Measurements from ENCODE around the gene IQGAP3. TPM values are rescaled to one million over a fixed set of nuclear protein-coding genes. Genes with fewer than 3 reads are reported as not detected.
"Not testable (repeated sequence)": the region's sequence is repeated elsewhere in the genome, so short reads cannot be mapped to it uniquely, and the experiment has no call there.

Gene IQGAP3
- total RNA-seq, 2 donors from 2014 or later = 2.2 to 3.5 TPM

GRCh38 chr1:156615946-156616345, 43.6 kb upstream of the IQGAP3 start:
- ATAC-seq (ENCODE audit: insufficient number of reproducible peaks, low FRiP score, low read depth) (no peak), DNase-seq (ENCODE audit: low spot score) (no peak)
- Histone ChIP-seq H3K36me3 (no peaks in the 10 kb centered on the region), H3K9me3 (no peaks in the 10 kb centered on the region), H3K4me3 (no peak overlapping the region), H3K27ac (no peak overlapping the region), H3K4me1 (ENCODE audit: control insufficient read depth in 1 of 2, low read depth in 2 of 2) (peaks cover 2 to 24% of the 10 kb centered on the region in 2 donors), H3K27me3 (replicated peaks; ENCODE audit: insufficient read depth) (peaks cover 4% of the 10 kb centered on the region)
- TF ChIP-seq CTCF (IDR thresholded peaks at IDR 0.05) = no peak

GRCh38 chr1:156612666-156613065, 40.3 kb upstream of the IQGAP3 start:
- Histone ChIP-seq H3K27me3 (replicated peaks; ENCODE audit: insufficient read depth) (peaks cover 4% of the 10 kb centered on the region), H3K27ac (no peak overlapping the region), H3K4me1 (ENCODE audit: control insufficient read depth in 1 of 2, low read depth in 2 of 2) (peaks cover 2 to 31% of the 10 kb centered on the region in 2 donors), H3K4me3 (no peak overlapping the region), H3K9me3 (no peaks in the 10 kb centered on the region), H3K36me3 (no peaks in the 10 kb centered on the region)
- no peak for ATAC-seq (ENCODE audit: insufficient number of reproducible peaks, low FRiP score, low read depth)
- TF ChIP-seq CTCF (IDR thresholded peaks at IDR 0.05) = no peak
- no peak for DNase-seq (ENCODE audit: low spot score)

GRCh38 chr1:156610072-156610471, 37.7 kb upstream of the IQGAP3 start:
- not testable (repeated sequence) for DNase-seq (ENCODE audit: low spot score); H3K36me3 ChIP-seq; ATAC-seq (ENCODE audit: insufficient number of reproducible peaks, low FRiP score, low read depth); H3K27ac ChIP-seq; H3K9me3 ChIP-seq; H3K4me3 ChIP-seq; H3K27me3 ChIP-seq (replicated peaks; ENCODE audit: insufficient read depth)
- peaks cover 0 to 13% of the 10 kb centered on the region in 2 donors for H3K4me1 ChIP-seq (ENCODE audit: control insufficient read depth in 1 of 2, low read depth in 2 of 2)

- Histone ChIP-seq H3K27me3 (replicated peaks; ENCODE audit: insufficient read depth) (peaks cover 4% of the 10 kb centered on the region), H3K27ac (no peak overlapping the region), H3K4me3 (no peak overlapping the region), H3K4me1 (ENCODE audit: control insufficient read depth in 1 of 2, low read depth in 2 of 2) (peaks cover 0 to 7% of the 10 kb centered on the region in 2 donors), H3K36me3 (no peaks in the 10 kb centered on the region), H3K9me3 (no peaks in the 10 kb centered on the region)
- DNase-seq (ENCODE audit: low spot score) (no peak), ATAC-seq (ENCODE audit: insufficient number of reproducible peaks, low FRiP score, low read depth) (no peak)
- TF ChIP-seq CTCF (IDR thresholded peaks at IDR 0.05) = no peak
Observed at GRCh38 chr1:156608981-156609380, 36.6 kb upstream of the IQGAP3 start.

- Histone ChIP-seq H3K9me3 (no peaks in the 10 kb centered on the region), H3K36me3 (no peaks in the 10 kb centered on the region), H3K4me3 (no peak overlapping the region), H3K27me3 (replicated peaks; ENCODE audit: insufficient read depth) (peaks cover 4% of the 10 kb centered on the region), H3K4me1 (ENCODE audit: control insufficient read depth in 1 of 2, low read depth in 2 of 2) (peaks cover 0 to 7% of the 10 kb centered on the region in 2 donors), H3K27ac (no peak overlapping the region)
- ATAC-seq (ENCODE audit: insufficient number of reproducible peaks, low FRiP score, low read depth) (peak; percentile 87), DNase-seq (ENCODE audit: low spot score) (no peak)
- peak; percentile 79 for TF ChIP-seq CTCF (IDR thresholded peaks at IDR 0.05)
Observed at GRCh38 chr1:156608036-156608674, 35.8 kb upstream of the IQGAP3 start.

GRCh38 chr1:156607344-156607743, 35.0 kb upstream of the IQGAP3 start:
- ATAC-seq (ENCODE audit: insufficient number of reproducible peaks, low FRiP score, low read depth); H3K9me3 ChIP-seq; DNase-seq (ENCODE audit: low spot score); H3K4me1 ChIP-seq (ENCODE audit: control insufficient read depth in 1 of 2, low read depth in 2 of 2); H3K27ac ChIP-seq; H3K4me3 ChIP-seq; H3K36me3 ChIP-seq; H3K27me3 ChIP-seq (replicated peaks; ENCODE audit: insufficient read depth): not testable (repeated sequence)
